Sciatic nerve (tissue), 2 donors: Measurements from ENCODE around the gene C16orf87. TPM values are rescaled to one million over a fixed set of nuclear protein-coding genes. Genes with fewer than 3 reads are reported as not detected.

ENCODE experiments used
- ATAC-seq: fragments of 200-7000 bp; cut with Tn5 transposase; one replicate; pipeline ENCODE4 v1.9.1; 2020; ENCODE audit warnings: mild to moderate bottlenecking, moderate library complexity
- DNase-seq: peaks from one replicate; pipeline ENCODE4 v3.0.0-alpha.2; 2020; ENCODE audit warnings: low spot score
- intact Hi-C: fragments of 100-400 bp; cut with DNase I; formaldehyde crosslinking; loops from one replicate; pipeline ENCODE4 v1.14.2; 2022
- total RNA-seq: library from RNA; stranded (reverse); fragmentation: NEBNext Ultra II Directional; extraction: Animal tissue kit (Norgen Biotek cat#: 25700); gene quantifications from one replicate; pipeline ENCODE4 v1.2.1, GENCODE V29; 2021
- donor health status: DM: no; HTN: no; CAD: no.
- donor health status: DM: no; HTN: no; CAD: no.

The C16orf87 gene
- total RNA-seq, 1 donor from 2014 or later = 9.5 TPM

- ATAC-seq (no peak), DNase-seq (no peak)
- intact Hi-C loops = no loop called here
Measured at GRCh38 chr16:46777804-46778203, 53.2 kb downstream of the C16orf87 start.

GRCh38 chr16:46775214-46775613 is 55.8 kb downstream of the C16orf87 start:
- ATAC-seq = no peak
- intact Hi-C loops = no loop called here
- no peak for DNase-seq

DNA sequence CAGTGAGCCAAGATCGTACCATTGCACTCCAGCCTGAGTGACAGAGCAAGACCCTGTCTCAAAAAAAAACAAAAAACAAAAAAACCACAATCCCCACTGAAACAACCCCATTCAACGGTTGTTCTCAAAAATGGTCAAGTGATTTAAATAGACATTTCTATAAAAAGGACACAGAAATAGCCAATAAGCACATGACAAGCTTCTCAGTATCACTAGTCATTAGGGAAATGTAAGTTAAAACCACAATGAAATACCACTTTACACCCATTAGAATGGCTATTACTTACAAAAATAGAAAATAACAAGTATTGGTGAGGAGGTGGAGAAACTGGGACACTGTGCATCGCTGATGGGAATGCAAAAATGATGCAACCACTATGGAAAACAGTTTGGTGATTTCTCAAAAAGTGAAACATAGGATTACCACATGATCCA is 56.2 kb downstream of the C16orf87 start:
- DNase-seq (no peak), ATAC-seq (no peak)
- intact Hi-C loops = no loop called here

- intact Hi-C loops = no loop called here
- ATAC-seq (no peak), DNase-seq (no peak)
Measured at GRCh38 chr16:46772463-46772862, 58.5 kb downstream of the C16orf87 start.

DNA sequence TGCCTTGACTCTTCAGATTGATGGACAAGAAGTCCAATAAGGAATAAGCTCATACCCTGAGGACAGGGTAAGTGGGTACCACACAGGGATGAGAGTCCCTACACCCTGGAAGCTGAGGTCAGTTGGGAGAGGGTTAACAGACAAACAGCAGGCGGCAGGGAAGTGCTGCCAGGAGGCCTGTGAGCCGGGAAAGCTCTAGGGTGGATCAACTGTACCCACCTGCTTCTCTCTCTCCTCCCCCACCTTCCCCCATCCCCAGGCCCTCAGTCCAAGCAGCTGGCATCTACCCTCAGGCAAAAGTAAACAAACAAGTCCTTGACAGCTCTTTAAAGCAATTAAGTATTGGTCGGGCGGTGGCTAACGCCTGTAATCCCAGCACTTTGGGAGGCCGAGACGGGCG is 62.2 kb downstream of the C16orf87 start:
- intact Hi-C loops = no loop called here
- no peak for ATAC-seq
- DNase-seq = no peak

DNA sequence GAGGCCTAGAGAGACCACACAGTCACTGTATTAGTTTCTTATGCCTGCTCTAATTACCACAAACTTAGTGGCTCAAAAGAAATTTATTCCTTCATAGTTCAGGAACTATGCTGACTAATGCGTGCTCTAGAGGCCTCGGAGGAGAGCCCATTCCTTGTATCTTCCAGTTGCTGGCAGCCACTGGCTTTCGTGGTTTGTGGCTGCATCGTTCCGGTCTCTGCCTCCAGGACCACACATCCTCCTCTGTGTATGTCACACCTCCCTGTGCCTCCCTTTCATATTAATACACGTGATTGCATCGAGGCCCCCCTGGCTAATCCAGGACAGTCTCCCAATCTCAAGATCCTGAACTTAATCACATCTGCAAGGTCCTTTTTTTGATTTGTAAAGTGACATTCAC is 65.9 kb downstream of the C16orf87 start:
- no peak for DNase-seq
- ATAC-seq = no peak

GRCh38 chr16:46763147-46763546 is 67.8 kb downstream of the C16orf87 start:
- intact Hi-C loops = no loop called here
- DNase-seq (no peak), ATAC-seq (no peak)

More for the DNA sequence above, 65.9 kb downstream of the C16orf87 start:
- intact Hi-C loops = no loop called here

GRCh38 chr16:46762583-46762982 is 68.4 kb downstream of the C16orf87 start:
- intact Hi-C loops = no loop called here
- DNase-seq = no peak
- ATAC-seq = no peak

GRCh38 chr16:46759309-46759708 is 71.7 kb downstream of the C16orf87 start:
- ATAC-seq (no peak), DNase-seq (no peak)
- intact Hi-C loops = no loop called here

DNA sequence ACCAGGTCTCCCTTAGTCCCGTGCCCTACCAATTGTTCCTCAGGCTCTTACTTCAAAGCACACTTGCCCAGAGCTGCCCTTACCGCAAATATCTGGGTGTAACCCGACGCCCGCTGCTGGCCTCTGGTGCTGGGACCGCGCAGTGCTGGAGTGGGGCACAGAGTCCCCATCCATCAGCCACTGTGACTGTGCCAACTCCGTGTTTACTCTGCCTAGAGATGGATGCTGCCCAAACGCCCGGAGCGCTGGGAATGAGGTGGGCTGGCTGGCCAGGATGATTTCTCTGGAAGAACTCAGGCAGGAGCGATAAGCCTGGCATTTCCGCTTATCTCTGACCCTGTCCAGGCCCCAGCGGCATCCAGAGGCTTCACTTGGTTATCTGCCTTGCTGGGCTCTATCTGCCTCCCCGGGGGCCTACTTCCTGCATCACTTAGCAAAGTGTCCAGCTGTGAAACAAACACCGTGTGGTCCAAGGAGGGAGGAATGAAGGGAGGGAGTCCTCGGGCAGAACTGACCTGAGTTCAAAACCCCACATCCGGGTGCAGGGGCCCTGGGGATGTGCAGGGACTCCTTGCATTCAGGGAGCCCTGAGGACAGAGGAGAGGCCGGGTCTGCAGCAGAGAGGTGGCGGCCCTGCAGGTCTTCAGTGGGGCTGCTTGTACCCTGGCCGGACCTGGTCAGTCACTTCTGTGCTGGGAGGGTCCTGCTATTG is 73.5 kb downstream of the C16orf87 start:
- ATAC-seq (peak; percentile 36), DNase-seq (no peak)
- intact Hi-C loops = no loop called here

DNA sequence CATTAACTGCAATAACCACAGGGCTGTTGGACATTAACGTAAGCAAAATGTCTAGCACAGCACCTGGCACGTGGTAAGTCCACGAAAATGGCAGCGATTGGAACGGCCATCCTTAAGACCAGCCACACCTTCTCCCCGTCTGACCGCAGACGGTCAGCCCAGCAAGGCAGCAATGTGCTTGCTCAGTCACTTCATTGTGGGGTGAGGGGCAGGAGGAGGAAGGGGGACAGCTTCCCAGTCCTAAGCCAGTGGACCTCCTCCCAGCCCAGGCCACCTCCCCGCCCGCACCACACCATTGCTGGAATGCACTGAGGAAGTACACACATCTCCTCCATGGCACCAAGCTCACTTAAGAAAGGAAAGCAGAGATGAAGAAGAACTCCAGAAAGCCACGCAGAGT is 74.2 kb downstream of the C16orf87 start:
- DNase-seq = no peak
- no peak for ATAC-seq
- intact Hi-C loops = no loop called here

GRCh38 chr16:46753015-46753414 is 78.0 kb downstream of the C16orf87 start:
- intact Hi-C loops = no loop called here

DNA sequence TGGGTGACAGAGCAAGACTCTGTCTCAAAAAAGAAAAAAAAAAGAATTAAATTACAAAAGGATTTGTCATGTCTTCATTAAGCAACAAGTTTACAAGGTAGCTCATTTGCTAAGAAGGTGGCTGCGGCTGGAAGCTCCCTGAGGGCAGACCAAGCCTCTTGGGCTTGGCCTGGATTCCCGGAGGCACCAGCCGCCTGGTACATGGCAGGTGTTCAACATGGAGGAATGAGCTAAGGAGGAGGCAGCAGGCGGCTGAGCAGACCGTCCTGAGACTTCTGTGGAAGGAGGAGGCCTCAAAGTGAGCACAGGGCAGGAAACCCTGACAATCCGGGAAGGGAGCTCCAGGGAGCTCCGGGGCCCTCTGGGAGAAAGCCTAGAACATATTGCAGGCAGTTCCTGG is 79.6 kb downstream of the C16orf87 start:
- ATAC-seq = no peak
- DNase-seq = no peak
- intact Hi-C loops = no loop called here

More at GRCh38 chr16:46753015-46753414, 78.0 kb downstream of the C16orf87 start:
- no peak for DNase-seq
- no peak for ATAC-seq

GRCh38 chr16:46748775-46749705 is 81.9 kb downstream of the C16orf87 start:
- no peak for ATAC-seq
- no peak for DNase-seq
- intact Hi-C loops = no loop called here

GRCh38 chr16:46747777-46748651 is 83.0 kb downstream of the C16orf87 start, which contains the start of gene MYLK3:
TSS of gene MYLK3 (minus strand) at chr16:46748344. CDS start at chr16:46748193, 151 bp downstream.
- ATAC-seq = no peak
- no peak for DNase-seq
- intact Hi-C loops = no loop called here

GRCh38 chr16:46746821-46747776 is 83.9 kb downstream of the C16orf87 start:
- intact Hi-C loops = no loop called here
- DNase-seq (peak; percentile 23), ATAC-seq (peak; percentile 25)
